IPS-18a (cell line): ENCODE measurements around the gene LIPI.

ENCODE experiments used
- H3K27ac ChIP-seq: one replicate; pipeline ENCODE4 v1.5.1; 2013; ENCODE audit warnings: low read length
- H3K27me3 ChIP-seq: one replicate; pipeline ENCODE4 v1.6.1; 2013; ENCODE audit warnings: mild to moderate bottlenecking, low read length; ENCODE audit not compliant: control insufficient read depth, insufficient read depth
- H3K36me3 ChIP-seq: one replicate; pipeline ENCODE4 v1.6.1; 2013; ENCODE audit warnings: low read depth, low read length; ENCODE audit not compliant: control insufficient read depth
- H3K4me1 ChIP-seq: one replicate; pipeline ENCODE4 v1.6.1; 2013; ENCODE audit warnings: low read depth, low read length; ENCODE audit not compliant: control insufficient read depth
- H3K4me3 ChIP-seq: one replicate; pipeline ENCODE4 v1.5.1; 2013; ENCODE audit warnings: low read length
- H3K9ac ChIP-seq: one replicate; pipeline ENCODE4 v1.6.1; 2013; ENCODE audit warnings: mild to moderate bottlenecking, low read length, moderate library complexity
- H3K9me3 ChIP-seq: one replicate; pipeline ENCODE4 v1.6.1; 2013; ENCODE audit warnings: low read depth, low read length; ENCODE audit not compliant: control insufficient read depth

The LIPI gene

GRCh38 chr21:14210738-14211137, at the start of gene LIPI:
LIPI (minus strand) TSS chr21:14210955; CDS start chr21:14210845, 110 bp downstream.
- no peaks in the 10 kb centered on the region for H3K4me1 ChIP-seq
- no peak within 1 kb of the TSS for H3K4me3 ChIP-seq
- no peaks in the 10 kb centered on the region for H3K9me3 ChIP-seq
- no peak within 1 kb of the TSS for H3K27ac ChIP-seq
- no peaks in the 10 kb centered on the region for H3K27me3 ChIP-seq
- H3K36me3 ChIP-seq, result no peaks in the 10 kb centered on the region
- H3K9ac ChIP-seq, result no peak within 1 kb of the TSS

GRCh38 chr21:14260174-14260764, 49.5 kb upstream of the LIPI start:
- Histone ChIP-seq H3K27ac (no peak overlapping the region), H3K9me3 (no peaks in the 10 kb centered on the region), H3K9ac (no peak overlapping the region), H3K4me3 (no peak overlapping the region), H3K4me1 (no peaks in the 10 kb centered on the region), H3K27me3 (no peaks in the 10 kb centered on the region), H3K36me3 (no peaks in the 10 kb centered on the region)

GRCh38 chr21:14259747-14260146, 49.0 kb upstream of the LIPI start:
- Histone ChIP-seq H3K4me1 (no peaks in the 10 kb centered on the region), H3K36me3 (no peaks in the 10 kb centered on the region), H3K9ac (no peak overlapping the region), H3K27ac (no peak overlapping the region), H3K9me3 (no peaks in the 10 kb centered on the region), H3K27me3 (no peaks in the 10 kb centered on the region), H3K4me3 (no peak overlapping the region)

GRCh38 chr21:14251336-14251735, 40.6 kb upstream of the LIPI start:
- H3K4me1 ChIP-seq, result no peaks in the 10 kb centered on the region
- H3K4me3 ChIP-seq, result no peak overlapping the region
- no peaks in the 10 kb centered on the region for H3K9me3 ChIP-seq
- H3K27ac ChIP-seq, result no peak overlapping the region
- no peaks in the 10 kb centered on the region for H3K27me3 ChIP-seq
- no peak overlapping the region for H3K9ac ChIP-seq
- no peaks in the 10 kb centered on the region for H3K36me3 ChIP-seq

GRCh38 chr21:14245711-14246110, 35.0 kb upstream of the LIPI start:
- Histone ChIP-seq H3K4me1 (peaks cover 4% of the 10 kb centered on the region), H3K9ac (no peak overlapping the region), H3K9me3 (no peaks in the 10 kb centered on the region), H3K27ac (no peak overlapping the region), H3K4me3 (no peak overlapping the region), H3K36me3 (no peaks in the 10 kb centered on the region), H3K27me3 (no peaks in the 10 kb centered on the region)

GRCh38 chr21:14244911-14245310, 34.2 kb upstream of the LIPI start:
- H3K27ac ChIP-seq, result no peak overlapping the region
- no peaks in the 10 kb centered on the region for H3K9me3 ChIP-seq
- no peak overlapping the region for H3K9ac ChIP-seq
- H3K36me3 ChIP-seq, result no peaks in the 10 kb centered on the region
- H3K4me1 ChIP-seq, result peaks cover 4% of the 10 kb centered on the region
- no peaks in the 10 kb centered on the region for H3K27me3 ChIP-seq
- H3K4me3 ChIP-seq, result no peak overlapping the region

- Histone ChIP-seq H3K9me3 (no peaks in the 10 kb centered on the region), H3K9ac (no peak overlapping the region), H3K36me3 (no peaks in the 10 kb centered on the region), H3K27ac (no peak overlapping the region), H3K4me3 (no peak overlapping the region), H3K4me1 (peaks cover 4% of the 10 kb centered on the region), H3K27me3 (no peaks in the 10 kb centered on the region)
Observed at GRCh38 chr21:14243874-14244273, 33.1 kb upstream of the LIPI start.

- Histone ChIP-seq H3K4me3 (no peak overlapping the region), H3K4me1 (peaks cover 4% of the 10 kb centered on the region), H3K27ac (no peak overlapping the region), H3K27me3 (no peaks in the 10 kb centered on the region), H3K9ac (no peak overlapping the region), H3K9me3 (no peaks in the 10 kb centered on the region), H3K36me3 (no peaks in the 10 kb centered on the region)
Observed at GRCh38 chr21:14243461-14243860, 32.7 kb upstream of the LIPI start.

- Histone ChIP-seq H3K9me3 (no peaks in the 10 kb centered on the region), H3K9ac (no peak overlapping the region), H3K36me3 (no peaks in the 10 kb centered on the region), H3K27me3 (no peaks in the 10 kb centered on the region), H3K27ac (no peak overlapping the region), H3K4me3 (no peak overlapping the region), H3K4me1 (peaks cover 4% of the 10 kb centered on the region)
Observed at GRCh38 chr21:14241297-14241696, 30.5 kb upstream of the LIPI start.

- no peaks in the 10 kb centered on the region for H3K36me3 ChIP-seq
- no peaks in the 10 kb centered on the region for H3K27me3 ChIP-seq
- H3K9ac ChIP-seq, result no peak overlapping the region
- H3K27ac ChIP-seq, result no peak overlapping the region
- peaks cover 4% of the 10 kb centered on the region for H3K4me1 ChIP-seq
- H3K4me3 ChIP-seq, result no peak overlapping the region
- H3K9me3 ChIP-seq, result no peaks in the 10 kb centered on the region
Observed at GRCh38 chr21:14239281-14239680, 28.5 kb upstream of the LIPI start.

- Histone ChIP-seq H3K4me3 (no peak overlapping the region), H3K9ac (no peak overlapping the region), H3K27ac (no peak overlapping the region), H3K36me3 (no peaks in the 10 kb centered on the region), H3K9me3 (peaks cover 7% of the 10 kb centered on the region), H3K4me1 (no peaks in the 10 kb centered on the region), H3K27me3 (no peaks in the 10 kb centered on the region)
Observed at GRCh38 chr21:14236180-14236579, 25.4 kb upstream of the LIPI start.

- H3K27me3 ChIP-seq, result no peaks in the 10 kb centered on the region
- no peak overlapping the region for H3K4me3 ChIP-seq
- peaks cover 8% of the 10 kb centered on the region for H3K9me3 ChIP-seq
- H3K4me1 ChIP-seq, result no peaks in the 10 kb centered on the region
- H3K36me3 ChIP-seq, result no peaks in the 10 kb centered on the region
- no peak overlapping the region for H3K9ac ChIP-seq
- H3K27ac ChIP-seq, result no peak overlapping the region
Observed at GRCh38 chr21:14235101-14235500, 24.3 kb upstream of the LIPI start.
